ENCODE measurements around the gene SUCNR1. TPM values are rescaled to one million over a fixed set of nuclear protein-coding genes. Genes with fewer than 3 reads are reported as not detected.

The SUCNR1 gene
- total RNA-seq, 1 experiment from 2014 or later = not detected

DNA sequence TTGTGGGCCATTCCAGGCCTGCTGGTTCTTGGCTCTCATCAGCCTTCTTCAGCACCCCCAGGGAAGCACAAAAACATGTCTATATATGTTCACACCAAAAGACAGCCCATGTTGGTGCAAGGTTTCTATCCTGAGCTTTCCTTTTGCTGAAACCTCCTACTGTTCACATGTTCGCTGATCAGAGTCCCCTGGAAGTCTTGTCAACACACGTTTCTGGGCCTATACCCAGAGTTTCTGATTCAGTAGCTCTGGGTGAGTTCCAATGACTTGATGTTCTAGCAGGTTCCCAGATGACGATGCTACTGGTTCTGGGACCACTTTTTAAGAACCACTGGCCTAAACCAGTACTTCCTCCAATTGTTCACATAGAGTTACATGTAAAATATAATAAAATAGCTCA, 46.0 kb downstream of the SUCNR1 start:
- Histone ChIP-seq H3K18ac (ENCODE audit: insufficient read length, low read depth, low read length) (no peak overlapping the region), H2BK120ac (ENCODE audit: low read depth, low read length, poor library complexity, severe bottlenecking) (no peak overlapping the region), H2AFZ (ENCODE audit: low read length) (no peak overlapping the region), H2BK20ac (ENCODE audit: low read depth, low read length, poor library complexity, severe bottlenecking) (no peak overlapping the region), H3K23me2 (ENCODE audit: insufficient read length, low read depth, low read length, poor library complexity, severe bottlenecking) (no peaks in the 10 kb centered on the region), H2BK12ac (ENCODE audit: insufficient read length, low read depth, low read length) (no peak overlapping the region), H3K56ac (ENCODE audit: insufficient read length, low read depth, low read length) (no peak overlapping the region), H4K91ac (ENCODE audit: insufficient read length, low read depth, low read length) (no peak overlapping the region), H3K23ac (ENCODE audit: insufficient read length, low read depth, low read length) (no peak overlapping the region), H2BK5ac (ENCODE audit: insufficient read length, low read length) (no peak overlapping the region), H3K9ac (ENCODE audit: extremely low read depth, insufficient read length, low read length) (no peak overlapping the region), H3K4me1 (ENCODE audit: insufficient read depth, low read length) (no peaks in the 10 kb centered on the region), H3K27ac (ENCODE audit: insufficient read length, low read depth, low read length) (no peak overlapping the region), H3K9me3 (ENCODE audit: control insufficient read depth, low read depth, low read length) (no peaks in the 10 kb centered on the region), H4K8ac (replicated peaks; ENCODE audit: insufficient read length, low read depth, low read length) (no peak overlapping the region), H3K79me2 (ENCODE audit: insufficient read depth, low read length) (no peaks in the 10 kb centered on the region), H3K4ac (ENCODE audit: low read depth, low read length) (no peak overlapping the region), H3K79me1 (ENCODE audit: insufficient read depth, low read depth, low read length, poor library complexity, severe bottlenecking) (no peaks in the 10 kb centered on the region), H4K5ac (ENCODE audit: insufficient read length, low read depth, low read length) (no peak overlapping the region), H2AK5ac (ENCODE audit: insufficient read length, low read length) (no peak overlapping the region), H3K4me2 (ENCODE audit: insufficient read depth, insufficient read length, low read length) (no peak overlapping the region), H3K27me3 (ENCODE audit: insufficient read depth, low read length) (no peaks in the 10 kb centered on the region), H3K14ac (ENCODE audit: insufficient read depth, low read length) (no peak overlapping the region), H3T11ph (ENCODE audit: low read length) (no peak overlapping the region), H4K20me1 (ENCODE audit: control insufficient read depth, insufficient read depth, insufficient read length) (no peaks in the 10 kb centered on the region), H2BK15ac (ENCODE audit: low read depth, low read length) (no peak overlapping the region)
- Mint-ChIP-seq H3K36me3 (ENCODE audit: insufficient read depth in 1 of 3, low read depth in 3 of 3) (no peaks in the 10 kb centered on the region), H3K4me1 (no peaks in the 10 kb centered on the region), H3K4me3 (no peak overlapping the region), H3K27ac (no peak overlapping the region), H3K9me3 (no peaks in the 10 kb centered on the region), H3K27me3 (ENCODE audit: low read depth) (no peaks in the 10 kb centered on the region)
- no peak for DNase-seq
- WGBS (ENCODE audit: extremely low coverage, insufficient read length, low lambda C conversion rate) = no CpG with 5 or more reads among the region's 3 CpGs
- TF ChIP-seq, protein P1, sequence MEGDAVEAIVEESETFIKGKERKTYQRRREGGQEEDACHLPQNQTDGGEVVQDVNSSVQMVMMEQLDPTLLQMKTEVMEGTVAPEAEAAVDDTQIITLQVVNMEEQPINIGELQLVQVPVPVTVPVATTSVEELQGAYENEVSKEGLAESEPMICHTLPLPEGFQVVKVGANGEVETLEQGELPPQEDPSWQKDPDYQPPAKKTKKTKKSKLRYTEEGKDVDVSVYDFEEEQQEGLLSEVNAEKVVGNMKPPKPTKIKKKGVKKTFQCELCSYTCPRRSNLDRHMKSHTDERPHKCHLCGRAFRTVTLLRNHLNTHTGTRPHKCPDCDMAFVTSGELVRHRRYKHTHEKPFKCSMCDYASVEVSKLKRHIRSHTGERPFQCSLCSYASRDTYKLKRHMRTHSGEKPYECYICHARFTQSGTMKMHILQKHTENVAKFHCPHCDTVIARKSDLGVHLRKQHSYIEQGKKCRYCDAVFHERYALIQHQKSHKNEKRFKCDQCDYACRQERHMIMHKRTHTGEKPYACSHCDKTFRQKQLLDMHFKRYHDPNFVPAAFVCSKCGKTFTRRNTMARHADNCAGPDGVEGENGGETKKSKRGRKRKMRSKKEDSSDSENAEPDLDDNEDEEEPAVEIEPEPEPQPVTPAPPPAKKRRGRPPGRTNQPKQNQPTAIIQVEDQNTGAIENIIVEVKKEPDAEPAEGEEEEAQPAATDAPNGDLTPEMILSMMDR (conservative IDR thresholded peaks at IDR 0.05) = no peak

All from H9 (cell line).